Activated CD4-positive, CD25-positive, alpha-beta regulatory T cell treated with anti-CD3 and anti-CD28 coated beads, Interleukin-2, amount 50 U/mL, for 24 hours (primary cell): ENCODE data around the gene ZFYVE9.
"Not testable (repeated sequence)": the region's sequence is repeated elsewhere in the genome, so short reads cannot be mapped to it uniquely, and the experiment has no call there.

Source experiments
- ATAC-seq, 2 donors: fragments of 150-1000 bp; cut with Tn5 transposase; one replicate each; pipeline ENCODE4 v1.10.0; 2021; ENCODE audit warnings: mild to moderate bottlenecking in 1 of 2, moderate library complexity in 1 of 2

Gene ZFYVE9

GRCh38 chr1:52141513-52142219 lies at the start of gene ZFYVE9:
TSS of gene ZFYVE9 (plus strand) at chr1:52142089. CDS start at chr1:52233207, 91,118 bp downstream.
- ATAC-seq: peak; percentile 62 to 74

GRCh38 chr1:52094300-52094699 lies 47.6 kb upstream of the ZFYVE9 start:
- not testable (repeated sequence) for ATAC-seq

- ATAC-seq: no peak
Measured at GRCh38 chr1:52096216-52096615, 45.7 kb upstream of the ZFYVE9 start.

- no peak for ATAC-seq
Measured at GRCh38 chr1:52098139-52098871, 43.6 kb upstream of the ZFYVE9 start.

GRCh38 chr1:52102336-52103013 lies 39.4 kb upstream of the ZFYVE9 start:
- peak in 1 of 2 donors; percentile 43 for ATAC-seq

GRCh38 chr1:52111492-52111891 lies 30.4 kb upstream of the ZFYVE9 start:
- ATAC-seq: no peak

- ATAC-seq: no peak
Measured at GRCh38 chr1:52112489-52112888, 29.4 kb upstream of the ZFYVE9 start.

- ATAC-seq: no peak
Measured at GRCh38 chr1:52119301-52120079, 22.4 kb upstream of the ZFYVE9 start.

GRCh38 chr1:52122384-52122783 lies 19.5 kb upstream of the ZFYVE9 start:
- no peak for ATAC-seq

GRCh38 chr1:52123622-52124021 lies 18.3 kb upstream of the ZFYVE9 start:
- ATAC-seq: no peak

- no peak for ATAC-seq
Measured at GRCh38 chr1:52125736-52126359, 16.0 kb upstream of the ZFYVE9 start.

- ATAC-seq: peak in 1 of 2 donors; percentile 60
Measured at GRCh38 chr1:52127181-52128180, 14.4 kb upstream of the ZFYVE9 start.

GRCh38 chr1:52139817-52140540 lies 1.9 kb upstream of the ZFYVE9 start:
- peak; percentile 65 to 73 for ATAC-seq

- no peak for ATAC-seq
Measured at GRCh38 chr1:52140633-52141512, 1.0 kb upstream of the ZFYVE9 start.

GRCh38 chr1:52142220-52143183 lies 613 bp downstream of the ZFYVE9 start:
- peak; percentile 18 to 23 for ATAC-seq

GRCh38 chr1:52145137-52145536 lies 3.2 kb downstream of the ZFYVE9 start:
- no peak for ATAC-seq

GRCh38 chr1:52150445-52150844 lies 8.6 kb downstream of the ZFYVE9 start:
- not testable (repeated sequence) for ATAC-seq

- no peak for ATAC-seq
Measured at GRCh38 chr1:52150946-52151345, 9.1 kb downstream of the ZFYVE9 start.
